ENCODE measurements around the gene PAMR1. TPM values are rescaled to one million over a fixed set of nuclear protein-coding genes. Genes with fewer than 3 reads are reported as not detected.

The PAMR1 gene
- total RNA-seq, 4 donors from 2014 or later, result 4.0 to 14.5 (median 7.4) TPM

DNA sequence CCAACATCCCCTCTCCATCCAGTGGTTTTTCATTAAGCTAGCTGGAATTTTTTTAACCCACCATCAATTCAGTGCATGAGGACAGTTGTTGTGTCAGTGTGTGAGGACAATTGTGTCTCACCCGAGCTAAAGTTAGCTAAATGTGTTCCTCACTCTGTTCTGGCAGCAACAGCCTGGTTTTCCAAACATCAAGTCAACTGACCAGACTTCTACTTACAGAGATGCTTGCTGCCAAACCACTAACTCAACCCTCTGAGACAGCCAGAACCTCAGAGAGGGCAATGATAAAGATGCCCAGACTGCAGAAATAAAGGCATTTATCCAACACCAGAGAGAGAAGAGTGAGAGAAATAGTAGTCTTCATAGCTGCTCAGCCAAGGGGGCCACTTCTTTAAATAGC, 6.7 kb downstream of the PAMR1 start:
- Histone ChIP-seq H3K36me3 (no peaks in the 10 kb centered on the region), H3K27ac (replicated peaks in 1 of 4) (no peak overlapping the region), H3K4me1 (peaks cover 0 to 8% (median 0%) of the 10 kb centered on the region in 4 donors), H3K27me3 (peaks cover 0 to under 1% (median 0%) of the 10 kb centered on the region in 4 donors), H3K4me3 (no peak overlapping the region), H3K9me3 (no peaks in the 10 kb centered on the region)
- DNase-seq (ENCODE audit: extremely low spot score), result no peak
- TF ChIP-seq CTCF (IDR thresholded peaks at IDR 0.05), result no peak
- no peak for TF ChIP-seq POLR2A (IDR thresholded peaks at IDR 0.05; ENCODE audit: low read depth)
- TF ChIP-seq POLR2AphosphoS5 (IDR thresholded peaks at IDR 0.05), result no peak
- no peak for TF ChIP-seq EP300 (IDR thresholded peaks at IDR 0.05)
- 33% methylated on average over 1 of the region's 1 CpG for WGBS
- intact Hi-C loops (cut with DNase I), result no loop called here

- H3K27me3 ChIP-seq, result no peaks in the 10 kb centered on the region
- H3K36me3 ChIP-seq, result no peaks in the 10 kb centered on the region
- 79% methylated on average over 1 of the region's 1 CpG for WGBS
- no peak for DNase-seq (ENCODE audit: extremely low spot score)
- intact Hi-C loops (cut with DNase I), result no loop called here
- TF ChIP-seq CTCF (IDR thresholded peaks at IDR 0.05) (no peak), POLR2A (IDR thresholded peaks at IDR 0.05; ENCODE audit: low read depth) (no peak), POLR2AphosphoS5 (IDR thresholded peaks at IDR 0.05) (no peak), EP300 (IDR thresholded peaks at IDR 0.05) (no peak)
- H3K9me3 ChIP-seq, result no peaks in the 10 kb centered on the region
- H3K4me3 ChIP-seq, result no peak overlapping the region
- H3K27ac ChIP-seq (replicated peaks in 1 of 4), result no peak overlapping the region
- peaks cover 0 to 8% (median 0%) of the 10 kb centered on the region in 4 donors for H3K4me1 ChIP-seq
Measured at GRCh38 chr11:35517481-35517880, 7.9 kb downstream of the PAMR1 start.

DNA sequence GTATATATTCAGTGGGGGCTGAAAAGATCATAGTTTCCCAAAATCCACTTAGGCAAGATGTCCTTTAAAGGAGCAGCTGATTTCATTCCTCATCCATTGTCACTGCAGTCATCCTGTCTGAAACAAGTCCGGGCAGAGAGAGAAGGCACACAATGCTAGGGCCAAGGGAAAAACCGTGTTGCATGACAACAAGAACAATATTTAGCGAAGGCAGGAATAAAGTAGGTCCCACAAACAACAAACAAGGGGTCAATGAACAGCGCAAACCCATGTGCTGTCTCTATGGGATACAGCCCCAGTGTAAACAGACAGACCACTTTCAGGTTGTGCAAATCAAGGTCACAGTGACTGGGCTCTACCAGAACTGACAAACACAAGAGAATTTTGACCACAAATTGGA, 9.0 kb downstream of the PAMR1 start:
- Histone ChIP-seq H3K27ac (replicated peaks in 1 of 4) (no peak overlapping the region), H3K9me3 (no peaks in the 10 kb centered on the region), H3K27me3 (no peaks in the 10 kb centered on the region), H3K36me3 (no peaks in the 10 kb centered on the region), H3K4me1 (peaks cover 0 to 8% (median 0%) of the 10 kb centered on the region in 4 donors), H3K4me3 (no peak overlapping the region)
- intact Hi-C loops (cut with DNase I), result no loop called here
- WGBS, result 76% methylated on average over 4 of the region's 4 CpGs
- DNase-seq (ENCODE audit: extremely low spot score), result no peak
- TF ChIP-seq CTCF (IDR thresholded peaks at IDR 0.05) (no peak), POLR2AphosphoS5 (IDR thresholded peaks at IDR 0.05) (no peak), POLR2A (IDR thresholded peaks at IDR 0.05; ENCODE audit: low read depth) (no peak), EP300 (IDR thresholded peaks at IDR 0.05) (no peak)

DNA sequence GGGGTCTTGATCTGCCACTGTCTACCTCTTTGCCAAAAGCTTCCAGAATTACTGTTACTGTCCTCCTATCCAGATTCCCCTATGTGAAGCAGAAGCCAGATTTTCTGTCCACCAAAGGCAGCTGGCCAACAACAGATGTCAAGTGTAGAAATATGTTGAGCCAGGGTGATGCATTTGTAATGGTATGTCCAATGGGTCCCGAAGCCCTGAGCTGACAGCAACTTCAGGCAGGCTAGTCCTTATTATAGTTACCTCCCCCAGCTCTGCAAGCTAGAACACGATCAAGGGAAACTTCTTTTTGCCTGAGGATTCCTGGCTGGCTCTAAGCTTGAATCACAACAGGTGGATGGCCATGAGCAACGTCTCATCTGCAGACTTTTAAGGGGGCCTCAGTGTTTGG, 10.2 kb downstream of the PAMR1 start:
- peak; percentile 83 for DNase-seq (ENCODE audit: extremely low spot score)
- TF ChIP-seq CTCF (IDR thresholded peaks at IDR 0.05) (no peak), POLR2A (IDR thresholded peaks at IDR 0.05; ENCODE audit: low read depth) (no peak), EP300 (IDR thresholded peaks at IDR 0.05) (no peak), POLR2AphosphoS5 (IDR thresholded peaks at IDR 0.05) (no peak)
- Histone ChIP-seq H3K9me3 (no peaks in the 10 kb centered on the region), H3K36me3 (no peaks in the 10 kb centered on the region), H3K27me3 (no peaks in the 10 kb centered on the region), H3K4me3 (no peak overlapping the region), H3K27ac (replicated peaks in 1 of 4) (no peak overlapping the region), H3K4me1 (peaks cover 0 to 8% (median 0%) of the 10 kb centered on the region in 4 donors)
- 17% methylated on average over 3 of the region's 3 CpGs for WGBS
- intact Hi-C loops (cut with DNase I), result no loop called here

DNA sequence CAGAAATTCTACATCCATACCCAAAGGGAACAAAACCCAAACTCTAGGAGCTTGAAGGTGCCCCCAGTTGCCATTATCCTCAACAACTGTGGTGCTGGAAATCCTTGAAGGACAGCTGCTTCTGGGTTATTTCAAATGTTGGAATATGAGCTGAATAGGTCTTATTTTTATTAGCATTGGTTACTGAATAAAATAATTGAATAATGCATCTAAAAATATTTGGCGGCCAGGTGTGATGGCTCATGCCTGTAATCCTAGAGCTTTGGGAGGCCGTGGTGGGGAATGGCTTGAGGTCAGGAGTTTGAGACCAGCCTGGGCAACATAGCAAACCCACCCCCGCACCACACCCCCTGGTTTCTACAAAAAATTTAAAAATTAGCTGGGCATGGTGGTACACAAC, 10.9 kb downstream of the PAMR1 start:
- Histone ChIP-seq H3K4me1 (peaks cover 0 to 8% (median 0%) of the 10 kb centered on the region in 4 donors), H3K27me3 (no peaks in the 10 kb centered on the region), H3K4me3 (no peak overlapping the region), H3K27ac (replicated peaks in 1 of 4) (no peak overlapping the region), H3K36me3 (no peaks in the 10 kb centered on the region), H3K9me3 (no peaks in the 10 kb centered on the region)
- TF ChIP-seq POLR2A (IDR thresholded peaks at IDR 0.05; ENCODE audit: low read depth) (no peak), EP300 (IDR thresholded peaks at IDR 0.05) (no peak), CTCF (IDR thresholded peaks at IDR 0.05) (no peak), POLR2AphosphoS5 (IDR thresholded peaks at IDR 0.05) (no peak)
- WGBS, result 91% methylated on average over 3 of the region's 3 CpGs
- peak; percentile 29 for DNase-seq (ENCODE audit: extremely low spot score)
- intact Hi-C loops (cut with DNase I), result no loop called here

All from esophagus muscularis mucosa (tissue), 4 donors.